Left colon (tissue), 2 donors: ENCODE results near the gene CHST15. TPM values are rescaled to one million over a fixed set of nuclear protein-coding genes. Genes with fewer than 3 reads are reported as not detected.
A peak's percentile ranks its signal among the peaks of the same experiment; 100 is the strongest.
"Not testable (repeated sequence)": the region's sequence is repeated elsewhere in the genome, so short reads cannot be mapped to it uniquely, and the experiment has no call there.

Source experiments
- ATAC-seq: fragments of 200-7000 bp; cut with Tn5 transposase; one replicate; pipeline ENCODE4 v1.9.1; 2020; ENCODE audit warnings: mild to moderate bottlenecking, moderate library complexity
- DNase-seq, 2 donors: peaks; one replicate each; pipeline ENCODE4 v3.0.0-alpha.2; 2020
- intact Hi-C, 2 donors: fragments of 100-400 bp; cut with DNase I in 1 of 2; cut with micrococcal nuclease in 1 of 2; formaldehyde crosslinking; loops; one replicate each; pipeline versions ENCODE4 v1.11.2 to v1.14.0; 2022; cut with DNase I, micrococcal nuclease
- total RNA-seq, 2 donors: library from RNA; stranded (reverse); fragmentation: NEBNext Ultra II Directional; extraction: Animal tissue kit (Norgen Biotek cat#: 25700); gene quantifications; one replicate each; pipeline ENCODE4 v1.2.1, GENCODE V29; 2021
- donor health status: DM: no; HTN: no; CAD: no.
- donor health status: DM: yes; HTN: yes; CAD: no.

CHST15 gene
- total RNA-seq, 2 donors from 2014 or later = 2.7 to 11.6 TPM

GRCh38 chr10:124040451-124041188 lies 52.8 kb downstream of the CHST15 start:
- no peak for ATAC-seq
- DNase-seq = no peak
- intact Hi-C loops = no loop called here

DNA sequence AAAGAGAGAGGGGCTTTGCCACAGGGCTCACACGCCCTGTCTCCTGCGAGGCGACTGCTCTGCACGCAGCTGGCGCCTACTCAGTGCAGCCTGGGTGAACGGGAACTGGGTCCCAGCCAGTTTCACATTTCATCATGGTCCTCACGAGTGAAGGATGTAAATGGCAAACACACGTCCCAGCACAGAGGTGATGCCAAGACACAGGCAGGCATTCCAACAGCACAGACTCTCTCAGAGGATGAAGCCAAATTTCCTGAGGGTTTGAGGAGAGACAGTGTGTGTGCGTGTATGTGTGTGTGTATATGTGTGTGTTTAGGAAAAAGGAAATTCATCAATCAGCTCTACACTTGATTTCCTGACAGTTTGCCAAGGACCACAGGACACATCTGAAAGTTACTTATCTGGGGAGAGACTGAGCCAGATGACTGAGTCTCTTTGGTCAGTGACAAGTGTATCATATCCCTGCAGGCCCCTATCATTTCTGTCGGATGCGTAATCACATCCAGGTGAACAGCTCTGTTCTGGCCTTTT lies 53.9 kb downstream of the CHST15 start:
- intact Hi-C loops = no loop called here
- DNase-seq (no peak), ATAC-seq (no peak)

DNA sequence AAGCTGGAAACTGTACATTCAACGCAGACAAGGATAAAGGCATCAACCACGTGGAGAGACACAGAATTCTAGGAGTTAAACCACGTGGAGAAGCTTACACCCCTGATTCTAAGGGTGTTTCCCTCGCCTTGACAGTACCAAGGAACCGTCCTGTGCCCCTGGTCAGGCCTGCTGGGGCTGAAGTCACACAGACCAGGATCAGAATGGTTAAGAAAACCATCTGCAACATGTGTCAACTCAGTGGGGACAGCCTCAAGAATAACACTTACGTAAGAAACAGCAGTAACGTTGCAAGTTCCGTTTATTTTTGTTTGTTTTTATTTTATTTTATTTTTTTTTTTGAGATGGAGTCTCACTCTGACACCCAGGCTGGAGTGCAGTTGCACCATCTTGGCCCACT lies 55.6 kb downstream of the CHST15 start:
- ATAC-seq = no peak
- intact Hi-C loops = no loop called here
- DNase-seq = no peak

GRCh38 chr10:124037286-124037685 lies 56.1 kb downstream of the CHST15 start:
- intact Hi-C loops = no loop called here
- ATAC-seq (no peak), DNase-seq (no peak)

GRCh38 chr10:124036746-124037145 lies 56.7 kb downstream of the CHST15 start:
- DNase-seq = no peak
- intact Hi-C loops = no loop called here
- no peak for ATAC-seq

GRCh38 chr10:124035928-124036558 lies 57.4 kb downstream of the CHST15 start:
- DNase-seq = peak; percentile 65 to 71
- intact Hi-C loops = no loop called here
- ATAC-seq = peak; percentile 71

- intact Hi-C loops = no loop called here
- no peak for DNase-seq
- no peak for ATAC-seq
These were observed 58.0 kb downstream of the CHST15 start for GRCh38 chr10:124035306-124035927.

DNA sequence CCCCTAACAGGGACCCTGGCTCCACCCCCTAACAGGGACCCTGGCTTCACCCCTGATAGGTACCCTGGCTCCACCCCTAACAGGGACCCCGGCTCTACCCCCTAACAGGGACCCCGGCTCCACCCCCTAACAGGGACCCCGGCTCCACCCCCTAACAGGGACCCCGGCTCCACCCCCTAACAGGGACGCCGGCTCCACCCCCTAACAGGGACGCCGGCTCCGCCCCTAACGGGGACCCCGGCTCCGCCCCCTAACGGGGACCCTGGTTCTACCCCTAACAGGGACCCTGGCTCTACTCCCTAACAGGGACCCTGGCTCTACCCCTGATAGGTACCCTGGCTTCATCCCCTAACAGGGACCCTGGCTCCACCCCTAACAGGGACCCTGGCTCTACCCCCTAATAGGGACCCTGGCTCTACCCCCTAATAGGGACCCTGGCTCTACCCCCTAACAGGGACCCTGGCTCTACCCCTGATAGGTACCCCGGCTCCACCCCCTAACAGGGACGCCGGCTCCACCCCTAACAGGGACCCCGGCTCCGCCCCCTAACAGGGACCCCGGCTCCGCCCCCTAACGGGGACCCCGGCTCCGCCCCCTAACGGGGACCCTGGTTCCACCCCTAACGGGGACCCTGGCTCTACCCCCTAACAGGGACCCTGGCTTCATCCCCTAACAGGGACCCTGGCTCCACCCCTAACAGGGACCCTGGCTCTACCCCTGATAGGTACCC lies 58.7 kb downstream of the CHST15 start:
- ATAC-seq, intact Hi-C loops, DNase-seq: not testable (repeated sequence)

DNA sequence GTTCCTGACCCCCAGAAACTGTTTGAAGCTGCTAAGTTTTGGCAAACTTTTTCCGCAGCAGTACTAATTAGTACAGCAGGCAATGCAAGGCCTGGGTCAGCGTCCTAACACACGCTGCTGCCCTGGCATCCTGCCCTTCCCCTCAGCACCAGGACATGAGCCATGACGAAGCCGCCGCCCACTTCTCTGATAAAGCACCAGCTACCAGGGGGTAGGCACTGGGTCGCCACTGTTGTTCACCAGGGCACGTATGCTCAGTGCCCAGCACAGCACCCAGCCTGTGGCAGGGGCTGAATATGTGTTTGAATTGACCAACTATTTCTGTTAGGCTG lies 59.5 kb downstream of the CHST15 start:
- ATAC-seq = no peak
- DNase-seq = peak in 1 of 2 donors; percentile 37
- intact Hi-C loops = no loop called here

GRCh38 chr10:124032971-124033886 lies 60.2 kb downstream of the CHST15 start:
- ATAC-seq (no peak), DNase-seq (no peak)
- intact Hi-C loops = no loop called here

DNA sequence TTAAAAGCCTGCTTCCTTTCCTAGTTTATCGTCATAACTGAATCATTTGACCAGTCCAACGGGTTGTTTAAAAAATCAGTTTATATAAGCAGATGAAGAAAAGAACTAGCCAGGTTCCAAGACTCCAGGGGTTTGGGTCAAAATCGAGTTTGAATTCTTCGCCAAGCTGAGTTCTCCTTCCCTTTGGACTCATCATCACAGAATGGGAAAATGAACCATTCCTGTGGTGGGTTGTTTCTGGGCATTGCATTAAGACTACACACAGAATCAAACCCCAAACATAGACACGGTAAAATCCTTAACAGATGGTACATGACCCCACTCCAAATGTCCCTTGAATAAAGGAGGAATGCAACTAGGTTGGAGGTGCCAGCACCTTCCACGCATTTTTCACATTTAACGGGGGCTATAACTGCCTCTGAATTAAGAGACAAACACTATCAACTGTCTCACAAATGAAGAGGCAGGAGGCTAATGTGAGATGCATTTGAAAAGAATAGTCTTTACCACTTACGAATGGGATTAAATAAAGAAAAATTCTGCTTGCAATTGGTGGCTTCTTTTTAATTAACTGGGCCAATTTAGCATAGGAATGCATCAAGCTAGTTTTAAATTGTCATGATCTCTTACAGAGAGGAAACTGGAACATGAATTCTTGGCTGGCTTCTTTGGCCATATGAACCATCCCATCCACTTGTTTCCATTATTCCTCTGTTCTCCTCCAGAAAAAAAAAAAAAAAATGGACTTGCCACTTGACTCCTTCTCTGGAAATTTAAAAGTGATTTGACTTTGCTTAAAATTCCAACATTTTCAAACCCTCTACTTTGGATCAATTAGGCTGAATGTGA lies 61.1 kb downstream of the CHST15 start:
- intact Hi-C loops = no loop called here
- no peak for ATAC-seq
- no peak for DNase-seq

- DNase-seq (no peak), ATAC-seq (no peak)
- intact Hi-C loops = no loop called here
These were observed 62.8 kb downstream of the CHST15 start for GRCh38 chr10:124030492-124031110.

- intact Hi-C loops = no loop called here
- ATAC-seq (no peak), DNase-seq (no peak)
These were observed 63.3 kb downstream of the CHST15 start for GRCh38 chr10:124030061-124030460.

- DNase-seq = no peak
- ATAC-seq = no peak
- intact Hi-C loops = no loop called here
These were observed 63.8 kb downstream of the CHST15 start for GRCh38 chr10:124029559-124029958.

DNA sequence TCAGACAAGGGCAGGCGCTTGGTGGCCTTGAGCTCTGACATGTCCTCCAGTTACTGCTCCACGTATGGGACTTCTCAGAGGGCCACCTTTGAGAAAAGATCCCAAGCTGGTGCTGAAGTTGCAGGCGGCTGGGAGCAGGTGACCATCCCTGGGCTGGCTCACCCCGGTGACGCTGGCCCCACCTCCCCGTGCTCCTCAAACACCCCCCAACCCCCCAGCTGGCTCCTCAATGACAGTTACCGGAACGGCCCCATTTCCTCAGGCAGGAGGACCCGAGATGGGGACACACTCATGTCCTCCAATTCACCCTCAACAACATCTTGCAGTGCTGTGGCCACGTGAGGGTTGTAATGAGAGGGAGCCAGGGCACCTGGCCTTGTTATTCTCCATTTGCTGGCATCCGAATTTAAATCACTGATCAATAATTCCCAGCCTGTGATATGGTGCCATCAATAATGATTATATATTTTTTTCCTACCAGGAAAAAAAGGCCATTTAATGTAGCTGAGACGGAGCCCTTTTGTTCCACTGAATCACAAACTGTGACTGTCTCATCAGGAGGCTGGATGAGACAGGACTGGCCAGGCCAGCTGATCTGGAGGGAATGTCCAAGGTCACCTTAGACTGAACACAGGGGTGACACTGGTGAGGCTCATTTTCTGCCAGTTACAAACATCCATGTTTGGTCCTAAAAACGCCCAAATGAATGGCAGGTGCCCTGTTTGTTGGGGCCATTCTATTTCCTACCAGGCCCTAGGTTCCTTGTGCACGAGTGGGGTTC lies 64.5 kb downstream of the CHST15 start:
- ATAC-seq = no peak
- intact Hi-C loops = no loop called here
- no peak for DNase-seq

GRCh38 chr10:124027651-124028050 lies 65.7 kb downstream of the CHST15 start:
- no peak for ATAC-seq
- intact Hi-C loops = no loop called here
- no peak for DNase-seq
